CD4-positive, alpha-beta T cell (primary cell): ENCODE measurements around the gene MFSD6. TPM values are rescaled to one million over a fixed set of nuclear protein-coding genes. Genes with fewer than 3 reads are reported as not detected.

Experiments
- ATAC-seq: fragments of 200-7000 bp; cut with Tn5 transposase; one replicate; pipeline ENCODE4 v1.10.0; 2022; ENCODE audit warnings: mild to moderate bottlenecking; ENCODE audit not compliant: poor library complexity
- CTCF ChIA-PET: fragments of 350-600 bp; sonication (Branson Sonifier 250); formaldehyde crosslinking; loops from one replicate; lab custom pipeline; 2021; ENCODE audit warnings: antibody characterized with exemption, inconsistent platforms; lab: Charles Lee
- POLR2A ChIA-PET: fragments of 350-600 bp; sonication (Branson Sonifier 250); formaldehyde crosslinking; loops from one replicate; lab custom pipeline; 2021; ENCODE audit warnings: antibody characterized with exemption, inconsistent platforms; lab: Charles Lee
- DNase-seq, 14 experiments: peaks; one replicate each; pipeline ENCODE4 v3.0.0-alpha.2; 2013 to 2020; ENCODE audit warnings: mixed read lengths in 2 of 14
- H3K27ac ChIP-seq, 2 donors: one replicate each; pipeline versions ENCODE4 v1.5.1 to v1.7.0; 2013; ENCODE audit warnings: low read length in 2 of 2, low read depth in 1 of 2, mild to moderate bottlenecking in 1 of 2
- H3K27me3 ChIP-seq, 2 experiments: 1 replicate in 1 of 2; 2 replicates in 1 of 2; pipeline versions ENCODE4 v1.6.1 to v1.7.0; 2013; ENCODE audit warnings: low read length in 2 of 2, control low read depth in 1 of 2, mild to moderate bottlenecking in 1 of 2, moderate library complexity in 1 of 2; ENCODE audit not compliant: insufficient read depth in 2 of 2, control insufficient read depth in 1 of 2
- H3K36me3 ChIP-seq: one replicate; pipeline ENCODE4 v1.6.1; 2013; ENCODE audit warnings: low read length, control low read depth; ENCODE audit not compliant: insufficient read depth
- H3K4me1 ChIP-seq: one replicate; pipeline ENCODE4 v1.6.1; 2013; ENCODE audit warnings: low read length, control low read depth; ENCODE audit not compliant: insufficient read depth
- H3K4me3 ChIP-seq: one replicate; pipeline ENCODE4 v1.5.1; 2013; ENCODE audit warnings: mild to moderate bottlenecking, low read length, moderate library complexity
- H3K9me3 ChIP-seq, 2 experiments: 1 replicate in 1 of 2; 2 replicates in 1 of 2; pipeline versions ENCODE4 v1.6.1 to v1.7.0; 2013; ENCODE audit warnings: low read length in 2 of 2, mild to moderate bottlenecking in 2 of 2, control low read depth in 1 of 2, moderate library complexity in 1 of 2; ENCODE audit not compliant: control insufficient read depth in 1 of 2, insufficient read depth in 1 of 2
- H3K27ac Mint-ChIP-seq: one replicate; pipeline ENCODE4 v1.8.0; 2020; ENCODE audit warnings: mixed read lengths
- H3K27me3 Mint-ChIP-seq: one replicate; pipeline ENCODE4 v1.8.0; 2021; ENCODE audit warnings: mixed read lengths
- H3K36me3 Mint-ChIP-seq: one replicate; pipeline ENCODE4 v1.8.0; 2021; ENCODE audit warnings: low read depth, mixed read lengths
- H3K4me1 Mint-ChIP-seq: one replicate; pipeline ENCODE4 v1.8.0; 2021; ENCODE audit warnings: low read depth, mixed read lengths
- H3K4me3 Mint-ChIP-seq: one replicate; pipeline ENCODE4 v1.8.0; 2020; ENCODE audit warnings: mild to moderate bottlenecking, mixed read lengths
- H3K9me3 Mint-ChIP-seq: one replicate; pipeline ENCODE4 v1.8.0; 2020; ENCODE audit warnings: mixed read lengths
- intact Hi-C, 2 experiments: fragments of 100-400 bp; cut with DNase I in 1 of 2; cut with micrococcal nuclease in 1 of 2; formaldehyde crosslinking; loops; one replicate each; pipeline versions ENCODE4 v1.15.1 to v1.9.0; 2023 to 2025; cut with DNase I, micrococcal nuclease
- total RNA-seq, 174 experiments: library from RNA in 2 of 174; stranded (reverse) in 2 of 174; gene quantifications; one replicate each; pipeline ENCODE4 v1.2.3 and lab custom pipeline; 2021 to 2026
- TF ChIP-seq, protein P1 (sequence below): fragments of 200-600 bp; IDR thresholded peaks from one replicate; pipeline ENCODE4 v1.8.0; 2022; ENCODE audit warnings: antibody characterized with exemption, mild to moderate bottlenecking

The MFSD6 gene
- total RNA-seq, 2 experiments from 2014 or later = 41.2 to 47.8 TPM

DNA sequence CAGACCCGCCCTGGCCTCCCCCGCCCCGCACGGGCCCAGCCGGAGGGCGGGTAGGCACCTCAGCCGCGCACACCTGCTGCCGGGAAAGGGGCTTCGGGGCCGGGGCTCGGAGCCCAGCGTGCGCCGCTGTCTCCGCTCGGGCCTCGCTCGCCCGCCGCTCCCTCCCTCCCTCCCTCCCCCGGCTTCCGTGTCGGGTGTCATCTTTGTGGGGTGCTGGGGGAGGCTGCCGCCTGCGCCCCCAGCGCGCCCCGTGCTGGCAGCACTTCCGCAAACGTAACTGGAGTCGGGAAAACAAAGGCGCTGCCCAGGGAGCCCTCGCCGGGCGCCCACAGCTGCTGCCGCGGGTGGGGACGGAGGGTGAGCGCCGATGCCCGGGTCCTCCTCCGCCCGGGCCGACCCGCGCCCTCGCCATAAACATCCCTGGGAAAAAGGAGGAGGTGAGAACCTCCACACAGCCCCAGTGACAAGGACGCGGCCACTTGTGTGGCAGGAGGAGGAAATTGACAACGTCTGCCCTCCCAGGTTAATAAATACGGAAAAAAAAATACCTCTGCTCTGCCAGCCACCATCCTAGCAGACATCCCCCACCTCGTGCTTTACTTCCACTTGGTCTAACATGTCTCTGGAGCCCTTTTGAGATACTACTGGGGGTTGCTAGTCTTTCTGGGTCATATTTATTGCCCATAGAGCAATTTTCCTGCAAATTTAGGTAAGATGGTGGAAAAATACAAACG is 550 bp downstream of the MFSD6 start:
- DNase-seq (peak; percentile 61 to 91 (median 72)), ATAC-seq (peak; percentile 49)
- peak overlapping the region; percentile 94 for H3K4me3 Mint-ChIP-seq
- H3K4me1 Mint-ChIP-seq = peaks cover 45% of the 10 kb centered on the region
- H3K27me3 ChIP-seq = no peaks in the 10 kb centered on the region
- peak overlapping the region; percentile 79 for H3K4me3 ChIP-seq
- peaks cover 23% of the 10 kb centered on the region for H3K36me3 Mint-ChIP-seq
- intact Hi-C loops = loop anchor here (2.0 to 10.0 kb wide), 6 partner anchors 109 to 1269 kb away; partner anchors contain the start of genes NAB1 (in 1 of the 2), NABP1 (in 1 of the 2) and NEMP2 (in 1 of the 2)
- H3K27ac Mint-ChIP-seq = peak overlapping the region; percentile 97
- peaks cover 40% of the 10 kb centered on the region for H3K4me1 ChIP-seq
- H3K9me3 Mint-ChIP-seq = no peaks in the 10 kb centered on the region
- TF ChIP-seq, protein P1, sequence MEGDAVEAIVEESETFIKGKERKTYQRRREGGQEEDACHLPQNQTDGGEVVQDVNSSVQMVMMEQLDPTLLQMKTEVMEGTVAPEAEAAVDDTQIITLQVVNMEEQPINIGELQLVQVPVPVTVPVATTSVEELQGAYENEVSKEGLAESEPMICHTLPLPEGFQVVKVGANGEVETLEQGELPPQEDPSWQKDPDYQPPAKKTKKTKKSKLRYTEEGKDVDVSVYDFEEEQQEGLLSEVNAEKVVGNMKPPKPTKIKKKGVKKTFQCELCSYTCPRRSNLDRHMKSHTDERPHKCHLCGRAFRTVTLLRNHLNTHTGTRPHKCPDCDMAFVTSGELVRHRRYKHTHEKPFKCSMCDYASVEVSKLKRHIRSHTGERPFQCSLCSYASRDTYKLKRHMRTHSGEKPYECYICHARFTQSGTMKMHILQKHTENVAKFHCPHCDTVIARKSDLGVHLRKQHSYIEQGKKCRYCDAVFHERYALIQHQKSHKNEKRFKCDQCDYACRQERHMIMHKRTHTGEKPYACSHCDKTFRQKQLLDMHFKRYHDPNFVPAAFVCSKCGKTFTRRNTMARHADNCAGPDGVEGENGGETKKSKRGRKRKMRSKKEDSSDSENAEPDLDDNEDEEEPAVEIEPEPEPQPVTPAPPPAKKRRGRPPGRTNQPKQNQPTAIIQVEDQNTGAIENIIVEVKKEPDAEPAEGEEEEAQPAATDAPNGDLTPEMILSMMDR = no peak
- peak overlapping the region; percentile 95 to 99 for H3K27ac ChIP-seq
- no peaks in the 10 kb centered on the region for H3K36me3 ChIP-seq
- ChIA-PET CTCF (interaction anchor here (1.6 kb wide), 1 partner anchor 11 kb away, joined by 3 read pairs; no protein-coding TSS in a partner anchor), POLR2A (interaction anchor here (0.6 to 5.5 kb wide), 7 partner anchors 49 to 828 kb away, joined by 3 to 100 read pairs (median 4); partner anchors contain the start of genes GLS, NEMP2 and SLC40A1)
- H3K27me3 Mint-ChIP-seq = no peaks in the 10 kb centered on the region
- H3K9me3 ChIP-seq = peaks cover 0 to 5% of the 10 kb centered on the region in 2 experiments

DNA sequence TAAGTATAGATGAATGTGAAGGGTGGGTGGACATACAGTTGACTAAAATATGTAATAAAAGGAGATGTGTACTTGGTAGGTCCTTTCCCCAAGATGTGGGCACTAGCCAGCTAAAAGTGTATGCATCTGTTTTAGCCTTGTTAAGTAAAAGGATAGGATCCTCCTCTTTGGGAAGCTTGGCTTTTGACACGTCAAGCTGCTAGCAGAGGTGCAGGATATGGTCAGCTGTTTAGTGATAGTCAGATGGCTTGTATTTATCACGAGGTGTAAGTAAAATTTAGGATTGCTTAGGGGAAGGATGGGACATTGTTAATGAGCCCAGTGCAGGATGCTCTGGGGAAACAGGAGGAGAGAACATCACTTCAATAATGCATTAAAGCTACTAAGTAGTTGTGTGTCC is 1.5 kb downstream of the MFSD6 start:
- H3K27ac ChIP-seq = peak overlapping the region; percentile 95 to 99
- no peaks in the 10 kb centered on the region for H3K27me3 ChIP-seq
- H3K27me3 Mint-ChIP-seq = no peaks in the 10 kb centered on the region
- H3K27ac Mint-ChIP-seq = peak overlapping the region; percentile 97
- TF ChIP-seq, protein P1 = no peak
- H3K36me3 Mint-ChIP-seq = peaks cover 23% of the 10 kb centered on the region
- no peaks in the 10 kb centered on the region for H3K36me3 ChIP-seq
- H3K4me1 Mint-ChIP-seq = peaks cover 51% of the 10 kb centered on the region
- ATAC-seq = no peak
- no peaks in the 10 kb centered on the region for H3K9me3 Mint-ChIP-seq
- ChIA-PET POLR2A (interaction anchor here (0.7 to 5.5 kb wide), 6 partner anchors 90 to 471 kb away, joined by 3 to 100 read pairs (median 4); partner anchors contain the start of genes GLS and NEMP2), CTCF (interaction anchor here (0.9 kb wide), 1 partner anchor 27 kb away, joined by 3 read pairs; no protein-coding TSS in a partner anchor)
- peak overlapping the region; percentile 79 for H3K4me3 ChIP-seq
- no peak for DNase-seq
- H3K4me1 ChIP-seq = peaks cover 44% of the 10 kb centered on the region
- intact Hi-C loops = loop anchor here (2.0 to 10.0 kb wide), 6 partner anchors 108 to 1268 kb away; partner anchors contain the start of genes NAB1 (in 1 of the 2), NABP1 (in 1 of the 2) and NEMP2 (in 1 of the 2)
- H3K9me3 ChIP-seq = peaks cover 0 to 5% of the 10 kb centered on the region in 2 experiments
- H3K4me3 Mint-ChIP-seq = peak overlapping the region; percentile 94

DNA sequence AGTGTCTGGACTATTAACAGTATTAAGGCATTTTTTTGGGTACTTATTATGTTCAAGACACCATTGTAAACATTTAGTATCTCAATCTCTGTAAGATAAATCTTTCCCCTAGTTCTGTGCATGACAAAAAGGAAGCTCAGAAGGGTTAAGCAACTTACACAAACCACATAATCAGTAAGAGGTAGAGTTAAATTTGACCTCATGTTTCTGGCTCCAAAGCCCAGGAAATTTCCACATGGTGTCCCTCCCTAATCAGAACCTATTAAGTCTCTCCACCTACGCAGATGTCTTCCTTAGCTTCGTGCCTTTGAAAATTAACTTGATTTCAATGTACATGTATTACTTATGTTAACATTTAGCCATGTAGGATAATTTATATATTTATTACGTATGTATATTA is 2.0 kb downstream of the MFSD6 start:
- Histone ChIP-seq H3K27ac (no peak overlapping the region), H3K4me1 (peaks cover 46% of the 10 kb centered on the region), H3K4me3 (no peak overlapping the region), H3K9me3 (peaks cover 0 to 5% of the 10 kb centered on the region in 2 experiments), H3K36me3 (no peaks in the 10 kb centered on the region), H3K27me3 (no peaks in the 10 kb centered on the region)
- H3K9me3 Mint-ChIP-seq = no peaks in the 10 kb centered on the region
- TF ChIP-seq, protein P1 = no peak
- intact Hi-C loops = no loop called here
- DNase-seq (no peak), ATAC-seq (no peak)
- ChIA-PET CTCF (interaction anchor here (0.9 kb wide), 1 partner anchor 27 kb away, joined by 3 read pairs; no protein-coding TSS in a partner anchor), POLR2A (interaction anchor here (0.5 to 5.5 kb wide), 8 partner anchors 36 to 475 kb away, joined by 3 to 100 read pairs (median 3); partner anchors contain the start of genes GLS and NEMP2)
- no peaks in the 10 kb centered on the region for H3K27me3 Mint-ChIP-seq
- H3K36me3 Mint-ChIP-seq = peaks cover 23% of the 10 kb centered on the region
- peak overlapping the region; percentile 94 for H3K4me3 Mint-ChIP-seq
- peak overlapping the region; percentile 97 for H3K27ac Mint-ChIP-seq
- H3K4me1 Mint-ChIP-seq = peaks cover 56% of the 10 kb centered on the region
